HEK293 (cell line): ENCODE data around the gene FMNL3.
"Not testable (repeated sequence)": the region's sequence is repeated elsewhere in the genome, so short reads cannot be mapped to it uniquely, and the experiment has no call there.

Experiments used
- ZFP3 ChIP-seq: fragments of 450-650 bp; formaldehyde crosslinking; IDR thresholded peaks from 2 replicates; pipeline ENCODE4 v1.5.1; 2016; ENCODE audit warnings: low read depth, missing biosample characterization, missing genetic modification characterization
- ZNF501 ChIP-seq: fragments of 450-650 bp; formaldehyde crosslinking; IDR thresholded peaks from 2 replicates; pipeline ENCODE4 v1.5.1; 2016; ENCODE audit warnings: missing biosample characterization, missing genetic modification characterization
- ZNF837 ChIP-seq: fragments of 450-650 bp; formaldehyde crosslinking; IDR thresholded peaks from 2 replicates; pipeline ENCODE4 v1.5.1; 2016; ENCODE audit warnings: missing biosample characterization, missing genetic modification characterization
- TF ChIP-seq, protein P1 (sequence below): IDR thresholded peaks from 2 replicates; pipeline ENCODE4 v1.6.1; 2011; ENCODE audit warnings: mild to moderate bottlenecking, low read depth, low read length, borderline replicate concordance
- TF ChIP-seq, protein P2 (sequence below): fragments of 450-650 bp; formaldehyde crosslinking; IDR thresholded peaks from 2 replicates; pipeline ENCODE4 v1.5.1; 2016; ENCODE audit warnings: missing biosample characterization, missing genetic modification characterization

DNA sequence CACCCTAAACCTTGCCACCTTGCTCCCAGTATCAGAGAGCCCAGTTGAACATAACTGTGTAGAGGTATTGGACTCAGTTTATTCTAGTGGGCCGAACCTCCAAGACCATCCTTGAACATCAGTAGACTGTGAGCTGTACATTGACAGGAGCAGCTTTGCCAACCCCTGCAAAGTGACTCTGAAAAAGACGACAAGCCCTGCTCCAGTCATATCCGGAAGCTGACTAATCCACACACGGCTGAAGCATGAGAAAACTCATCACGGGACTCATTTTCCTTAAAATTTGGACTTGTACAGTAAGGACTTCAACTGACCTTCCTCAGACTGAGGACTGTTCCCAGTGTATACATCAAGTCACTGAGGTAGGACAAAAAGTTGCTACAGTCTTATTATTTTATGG, 31.5 kb upstream of the FMNL3 start:
- TF ChIP-seq ZNF837; ZNF501; ZFP3 (tag by site-specific recombination): not testable (repeated sequence)
- TF ChIP-seq, protein P1, sequence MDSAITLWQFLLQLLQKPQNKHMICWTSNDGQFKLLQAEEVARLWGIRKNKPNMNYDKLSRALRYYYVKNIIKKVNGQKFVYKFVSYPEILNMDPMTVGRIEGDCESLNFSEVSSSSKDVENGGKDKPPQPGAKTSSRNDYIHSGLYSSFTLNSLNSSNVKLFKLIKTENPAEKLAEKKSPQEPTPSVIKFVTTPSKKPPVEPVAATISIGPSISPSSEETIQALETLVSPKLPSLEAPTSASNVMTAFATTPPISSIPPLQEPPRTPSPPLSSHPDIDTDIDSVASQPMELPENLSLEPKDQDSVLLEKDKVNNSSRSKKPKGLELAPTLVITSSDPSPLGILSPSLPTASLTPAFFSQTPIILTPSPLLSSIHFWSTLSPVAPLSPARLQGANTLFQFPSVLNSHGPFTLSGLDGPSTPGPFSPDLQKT: not testable (repeated sequence)
- TF ChIP-seq, protein P2, sequence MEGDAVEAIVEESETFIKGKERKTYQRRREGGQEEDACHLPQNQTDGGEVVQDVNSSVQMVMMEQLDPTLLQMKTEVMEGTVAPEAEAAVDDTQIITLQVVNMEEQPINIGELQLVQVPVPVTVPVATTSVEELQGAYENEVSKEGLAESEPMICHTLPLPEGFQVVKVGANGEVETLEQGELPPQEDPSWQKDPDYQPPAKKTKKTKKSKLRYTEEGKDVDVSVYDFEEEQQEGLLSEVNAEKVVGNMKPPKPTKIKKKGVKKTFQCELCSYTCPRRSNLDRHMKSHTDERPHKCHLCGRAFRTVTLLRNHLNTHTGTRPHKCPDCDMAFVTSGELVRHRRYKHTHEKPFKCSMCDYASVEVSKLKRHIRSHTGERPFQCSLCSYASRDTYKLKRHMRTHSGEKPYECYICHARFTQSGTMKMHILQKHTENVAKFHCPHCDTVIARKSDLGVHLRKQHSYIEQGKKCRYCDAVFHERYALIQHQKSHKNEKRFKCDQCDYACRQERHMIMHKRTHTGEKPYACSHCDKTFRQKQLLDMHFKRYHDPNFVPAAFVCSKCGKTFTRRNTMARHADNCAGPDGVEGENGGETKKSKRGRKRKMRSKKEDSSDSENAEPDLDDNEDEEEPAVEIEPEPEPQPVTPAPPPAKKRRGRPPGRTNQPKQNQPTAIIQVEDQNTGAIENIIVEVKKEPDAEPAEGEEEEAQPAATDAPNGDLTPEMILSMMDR (tag by site-specific recombination): not testable (repeated sequence)
